Keratinocyte (primary cell): ENCODE data around the gene RGS9. TPM values are rescaled to one million over a fixed set of nuclear protein-coding genes. Genes with fewer than 3 reads are reported as not detected.

Experiments
- DNase-seq: peaks from one replicate; pipeline ENCODE4 v3.0.0-alpha.2; 2011; ENCODE audit warnings: low read depth, missing footprints, low spot score
- FAIRE-seq: peaks from 2 replicates; lab custom pipeline; 2011; peaks lifted over from hg19 to GRCh38; lab: Jason Lieb, UNC
- H2AFZ ChIP-seq: 2 replicates; pipeline ENCODE4 v1.6.0; 2012; ENCODE audit warnings: low read length, control low read depth, inconsistent platforms; ENCODE audit not compliant: control insufficient read depth
- H3K27ac ChIP-seq: 2 replicates; pipeline ENCODE4 v1.5.1; 2011; ENCODE audit warnings: low read length; ENCODE audit not compliant: control insufficient read depth, insufficient read depth
- H3K27me3 ChIP-seq: 3 replicates; pipeline ENCODE4 v1.6.0; 2011; ENCODE audit warnings: low read length; ENCODE audit not compliant: control insufficient read depth, insufficient read depth; ENCODE audit errors: extremely low read depth
- H3K36me3 ChIP-seq, 2 experiments: 2 replicates in 1 of 2; 3 replicates in 1 of 2; pipeline ENCODE4 v1.5.1; 2011; ENCODE audit warnings: low read length in 2 of 2, mild to moderate bottlenecking in 1 of 2; ENCODE audit not compliant: control insufficient read depth in 2 of 2, insufficient read depth in 2 of 2; ENCODE audit errors: extremely low read depth in 1 of 2
- H3K4me1 ChIP-seq: 3 replicates; pipeline ENCODE4 v1.5.1; 2011; ENCODE audit warnings: low read length; ENCODE audit not compliant: control insufficient read depth, insufficient read depth; ENCODE audit errors: extremely low read depth
- H3K4me2 ChIP-seq: 3 replicates; pipeline ENCODE4 v1.6.0; 2011; ENCODE audit warnings: low read depth, low read length; ENCODE audit not compliant: control insufficient read depth, insufficient read depth; ENCODE audit errors: extremely low read depth
- H3K4me3 ChIP-seq, 3 experiments: fragments of 200-600 bp in 1 of 3; sonication (generic) in 1 of 3; 2 replicates in 2 of 3; 3 replicates in 1 of 3; pipeline ENCODE4 v1.5.1; 2011 to 2016; ENCODE audit warnings: low read length in 3 of 3, mild to moderate bottlenecking in 3 of 3, control low read depth in 2 of 3, inconsistent platforms in 1 of 3, low read depth in 1 of 3, mixed read lengths in 1 of 3, mixed run types in 1 of 3, moderate library complexity in 1 of 3; ENCODE audit not compliant: control insufficient read depth in 2 of 3, insufficient read depth in 2 of 3; ENCODE audit errors: extremely low read depth in 1 of 3
- H3K79me2 ChIP-seq: 2 replicates; pipeline ENCODE4 v1.6.0; 2012; ENCODE audit warnings: low read length; ENCODE audit not compliant: control insufficient read depth, insufficient read depth
- H3K9ac ChIP-seq: 3 replicates; pipeline ENCODE4 v1.6.0; 2011; ENCODE audit warnings: low read length; ENCODE audit not compliant: control insufficient read depth, insufficient read depth; ENCODE audit errors: extremely low read depth
- H3K9me1 ChIP-seq: 3 replicates; pipeline ENCODE4 v1.6.0; 2011; ENCODE audit warnings: low read length; ENCODE audit not compliant: control insufficient read depth, insufficient read depth; ENCODE audit errors: extremely low read depth
- H3K9me3 ChIP-seq: 2 replicates; pipeline ENCODE4 v1.5.1; 2012; ENCODE audit warnings: low read depth, low read length; ENCODE audit not compliant: control insufficient read depth
- H4K20me1 ChIP-seq: 3 replicates; pipeline ENCODE4 v1.6.0; 2011; ENCODE audit warnings: low read length; ENCODE audit not compliant: control insufficient read depth, insufficient read depth; ENCODE audit errors: extremely low read depth
- CTCF ChIP-seq, 3 experiments: IDR thresholded peaks in 1 of 3; conservative IDR thresholded peaks in 1 of 3; optimal IDR thresholded peaks in 1 of 3; 2 replicates in 2 of 3; 3 replicates in 1 of 3; pipeline versions ENCODE3 to v1.5.1; 2011; ENCODE audit warnings: low read length in 3 of 3, mild to moderate bottlenecking in 3 of 3, moderate library complexity in 2 of 3, control low read depth in 1 of 3, inconsistent platforms in 1 of 3; ENCODE audit not compliant: insufficient read depth in 2 of 3; ENCODE audit errors: extremely low read depth in 1 of 3
- EZH2 ChIP-seq: IDR thresholded peaks from one replicate; pipeline ENCODE4 v1.6.1; 2012; ENCODE audit warnings: inconsistent platforms, mild to moderate bottlenecking, low read length, moderate library complexity
- dilution Hi-C: fragments of 300-500 bp; cut with MboI; formaldehyde crosslinking; loops from one replicate; pipeline ENCODE4 v1.7.0; 2020; ENCODE audit warnings: low sequenced_read_pairs; ENCODE audit not compliant: extremely low pct_ligation_motif_present
- polyA plus RNA-seq, 5 experiments: library from polyadenylated mRNA; depleted of rRNA in 3 of 5; stranded (reverse) in 3 of 5; stranded (forward) in 1 of 5; unstranded in 1 of 5; fragments of >200 nt; gene quantifications; 1 replicate in 1 of 5; 2 replicates in 3 of 5; 3 replicates in 1 of 5; pipeline versions ENCODE4 v1.2.1 to v1.2.3, GENCODE V29; 2011 to 2012; ENCODE audit warnings: missing spikeins in 2 of 5, low read depth in 1 of 5, low replicate concordance in 1 of 5

RGS9 gene
- polyA plus RNA-seq, 1 donor (not counting 4 experiments of a cell fraction or from before 2014, with no cell fraction given), result 4.8 TPM

GRCh38 chr17:65218261-65218660, 81.1 kb downstream of the RGS9 start:
- Histone ChIP-seq H3K4me1 (no peaks in the 10 kb centered on the region), H3K79me2 (no peaks in the 10 kb centered on the region), H2AFZ (no peak overlapping the region), H3K36me3 (no peaks in the 10 kb centered on the region), H3K4me3 (no peak overlapping the region), H3K27me3 (peaks cover 15% of the 10 kb centered on the region), H3K27ac (no peak overlapping the region), H3K4me2 (no peak overlapping the region), H3K9me1 (no peaks in the 10 kb centered on the region), H3K9ac (no peak overlapping the region), H4K20me1 (no peaks in the 10 kb centered on the region), H3K9me3 (no peaks in the 10 kb centered on the region)
- no peak for DNase-seq
- no peak for FAIRE-seq
- no peak for TF ChIP-seq EZH2
- no peak for TF ChIP-seq CTCF (optimal IDR thresholded peaks at IDR 0.05 in 1 of 3, IDR thresholded peaks at IDR 0.05 in 1 of 3, conservative IDR thresholded peaks at IDR 0.05 in 1 of 3; ENCODE audit: extremely low read depth in 1 of 3, insufficient read depth in 2 of 3, low read length in 3 of 3)
- dilution Hi-C loops, result no loop called here

GRCh38 chr17:65219124-65219523, 82.0 kb downstream of the RGS9 start:
- FAIRE-seq (no peak), DNase-seq (no peak)
- Histone ChIP-seq H4K20me1 (no peaks in the 10 kb centered on the region), H3K79me2 (no peaks in the 10 kb centered on the region), H2AFZ (no peak overlapping the region), H3K4me3 (no peak overlapping the region), H3K27ac (no peak overlapping the region), H3K9ac (no peak overlapping the region), H3K4me1 (no peaks in the 10 kb centered on the region), H3K36me3 (no peaks in the 10 kb centered on the region), H3K27me3 (peaks cover 15% of the 10 kb centered on the region), H3K9me3 (no peaks in the 10 kb centered on the region), H3K9me1 (no peaks in the 10 kb centered on the region), H3K4me2 (no peak overlapping the region)
- dilution Hi-C loops, result no loop called here
- TF ChIP-seq EZH2 (no peak), CTCF (optimal IDR thresholded peaks at IDR 0.05 in 1 of 3, IDR thresholded peaks at IDR 0.05 in 1 of 3, conservative IDR thresholded peaks at IDR 0.05 in 1 of 3; ENCODE audit: extremely low read depth in 1 of 3, insufficient read depth in 2 of 3, low read length in 3 of 3) (peak; percentile 14 to 38 (median 35))
